ENCODE results near the gene GPR50. TPM values are rescaled to one million over a fixed set of nuclear protein-coding genes. Genes with fewer than 3 reads are reported as not detected.

GPR50 gene
- total RNA-seq, 1 donor from 2014 or later: not detected

DNA sequence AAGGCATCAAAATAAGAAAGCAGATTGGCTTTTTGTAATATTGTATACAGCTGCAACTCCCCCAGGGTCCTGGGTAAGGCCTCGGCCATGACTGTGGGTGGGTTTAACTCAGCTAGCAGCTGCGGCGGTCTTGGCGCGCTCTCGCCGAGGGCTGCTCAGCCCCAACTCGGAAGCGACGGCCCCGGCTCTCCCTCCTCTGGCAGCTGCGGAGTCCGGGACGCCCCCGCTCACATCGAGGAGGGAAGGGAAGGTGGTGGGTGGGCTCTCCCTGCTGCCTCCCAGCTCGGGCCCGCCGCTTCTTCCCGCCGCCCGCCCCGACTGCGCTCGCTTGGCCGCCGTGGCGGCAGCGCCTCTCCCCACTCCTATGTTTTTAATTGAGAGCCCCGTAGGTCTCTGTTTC lies 51.2 kb downstream of the GPR50 start:
- DNase-seq (ENCODE audit: low spot score): no peak

DNA sequence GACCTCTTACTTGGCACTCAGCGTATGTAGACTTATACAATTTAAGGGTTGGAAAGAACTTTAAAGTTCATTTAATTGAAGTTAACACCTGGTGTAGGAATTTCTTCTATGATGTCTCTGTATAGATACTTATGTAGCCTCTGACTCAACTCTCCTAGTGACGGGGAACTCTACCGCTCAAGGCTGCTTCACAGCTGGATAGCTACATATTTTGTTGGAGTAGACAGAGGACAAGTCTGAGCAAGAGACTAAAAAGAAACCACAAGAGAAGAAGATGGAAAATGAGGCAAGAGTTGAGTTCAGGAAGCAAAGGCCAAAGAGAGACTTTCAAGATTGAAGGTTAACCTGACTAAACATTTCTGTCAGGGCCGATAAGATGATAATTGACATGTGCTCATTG lies 52.6 kb downstream of the GPR50 start:
- no peak for DNase-seq (ENCODE audit: low spot score)

Other genes with a start within 250 kb of the GPR50 start
- gene HMGB3, start 193.2 kb upstream of the GPR50 start, total RNA-seq: 17.2 TPM
- 35.1 TPM for gene VMA21, start 220.6 kb downstream of the GPR50 start, total RNA-seq

Measured in ureter (tissue), 1 donor.